Sigmoid colon (tissue), 4 donors: ENCODE results near the gene MRPS35.

ENCODE experiments used
- EP300 ChIP-seq, 4 donors: sonication (generic); formaldehyde crosslinking; IDR thresholded peaks; one replicate each; pipeline ENCODE4 v1.6.1; 2017; ENCODE audit warnings: antibody characterized with exemption in 4 of 4
- POLR2A ChIP-seq, 2 donors: fragments of 450-650 bp; IDR thresholded peaks; one replicate each; pipeline ENCODE4 v1.6.1; 2016; ENCODE audit warnings: antibody characterized with exemption in 2 of 2, mild to moderate bottlenecking in 2 of 2, moderate library complexity in 2 of 2
- POLR2AphosphoS5 ChIP-seq, 4 donors: sonication (generic); formaldehyde crosslinking; IDR thresholded peaks; one replicate each; pipeline ENCODE4 v1.6.1; 2017; ENCODE audit warnings: antibody characterized with exemption in 4 of 4

- TF ChIP-seq EP300 (IDR thresholded peaks at IDR 0.05) (no peak), POLR2AphosphoS5 (IDR thresholded peaks at IDR 0.05) (no peak), POLR2A (IDR thresholded peaks at IDR 0.05) (no peak)
Measured at GRCh38 chr12:27695556-27696292, 14.9 kb upstream of the MRPS35 start.
